HepG2 (cell line): Measurements from ENCODE around the gene GCHFR. TPM values are rescaled to one million over a fixed set of nuclear protein-coding genes. Genes with fewer than 3 reads are reported as not detected.
A peak's percentile ranks its signal among the peaks of the same experiment; 100 is the strongest.

Source experiments
- ATF5 ChIP-seq: sonication (generic); formaldehyde crosslinking; IDR thresholded peaks from 2 replicates; pipeline ENCODE4 v1.4.0; 2020; ENCODE audit warnings: mild to moderate bottlenecking, low read depth, missing genetic modification reagents
- DPF2 ChIP-seq: sonication (generic); formaldehyde crosslinking; IDR thresholded peaks from 2 replicates; pipeline ENCODE4 v1.4.0; 2020; ENCODE audit warnings: mild to moderate bottlenecking, low read depth, missing genetic modification reagents, borderline replicate concordance
- EHMT2 ChIP-seq: fragments of 200-600 bp; sonication (generic); IDR thresholded peaks from 2 replicates; pipeline ENCODE4 v1.7.0; 2017; ENCODE audit warnings: antibody characterized with exemption, low read depth, low read length, borderline replicate concordance
- FIP1L1 ChIP-seq: fragments of 200-400 bp; formaldehyde crosslinking; IDR thresholded peaks from 2 replicates; pipeline ENCODE4 v1.6.1; 2018; ENCODE audit warnings: low read depth, mild to moderate bottlenecking, low read length, moderate library complexity, borderline replicate concordance; ENCODE audit not compliant: insufficient read depth
- HMG20B ChIP-seq: conservative IDR thresholded peaks from 2 replicates; pipeline ENCODE4 v1.6.1; 2016; ENCODE audit warnings: missing genetic modification reagents, missing compliant biosample characterization
- IRX3 ChIP-seq: sonication (generic); formaldehyde crosslinking; IDR thresholded peaks from 2 replicates; pipeline ENCODE4 v1.8.1; 2023; ENCODE audit warnings: mild to moderate bottlenecking, low read depth, missing genetic modification reagents, borderline replicate concordance
- LRRFIP1 ChIP-seq: sonication (generic); formaldehyde crosslinking; conservative IDR thresholded peaks from 2 replicates; pipeline ENCODE4 v1.4.0; 2020; ENCODE audit warnings: missing genetic modification reagents
- NKX3-1 ChIP-seq: sonication (generic); formaldehyde crosslinking; IDR thresholded peaks from 2 replicates; pipeline ENCODE4 v1.5.0; 2020; ENCODE audit warnings: missing genetic modification reagents
- NR0B2 ChIP-seq: sonication (generic); formaldehyde crosslinking; IDR thresholded peaks from 2 replicates; pipeline ENCODE4 v1.4.0; 2020; ENCODE audit warnings: mild to moderate bottlenecking, missing genetic modification reagents
- PHF5A ChIP-seq: IDR thresholded peaks from one replicate; pipeline ENCODE4 v1.6.1; 2018; ENCODE audit warnings: low read depth, missing genetic modification reagents; ENCODE audit not compliant: unreplicated experiment
- SMAD9 ChIP-seq: sonication (generic); formaldehyde crosslinking; IDR thresholded peaks from 2 replicates; pipeline ENCODE4 v1.5.1; 2020; ENCODE audit warnings: mild to moderate bottlenecking, missing genetic modification reagents
- TEAD3 ChIP-seq: optimal IDR thresholded peaks from 2 replicates; pipeline ENCODE3; 2016; ENCODE audit warnings: borderline replicate concordance
- THYN1 ChIP-seq: sonication (generic); formaldehyde crosslinking; IDR thresholded peaks from 2 replicates; pipeline ENCODE4 v1.8.1; 2023; ENCODE audit warnings: low read depth, mild to moderate bottlenecking, moderate library complexity, missing genetic modification reagents, borderline replicate concordance
- U2AF1 ChIP-seq: fragments of 200-400 bp; formaldehyde crosslinking; optimal IDR thresholded peaks from 2 replicates; pipeline ENCODE3; 2017; ENCODE audit warnings: mild to moderate bottlenecking, low read depth, low read length
- ZBTB1 ChIP-seq: sonication (generic); formaldehyde crosslinking; IDR thresholded peaks from 2 replicates; pipeline ENCODE4 v1.4.0; 2020; ENCODE audit warnings: missing genetic modification reagents, borderline replicate concordance
- ZBTB42 ChIP-seq: sonication (generic); formaldehyde crosslinking; IDR thresholded peaks from 2 replicates; pipeline ENCODE4 v1.5.0; 2020; ENCODE audit warnings: mild to moderate bottlenecking, missing genetic modification reagents
- ZHX1 ChIP-seq: sonication (generic); formaldehyde crosslinking; IDR thresholded peaks from 2 replicates; pipeline ENCODE4 v1.8.1; 2022; ENCODE audit warnings: low read depth, mild to moderate bottlenecking, missing genetic modification reagents
- ZNF18 ChIP-seq: sonication (generic); formaldehyde crosslinking; IDR thresholded peaks from 2 replicates; pipeline ENCODE4 v1.8.0; 2022; ENCODE audit warnings: mild to moderate bottlenecking, missing genetic modification reagents; ENCODE audit not compliant: insufficient replicate concordance
- ZNF615 ChIP-seq: sonication (generic); formaldehyde crosslinking; IDR thresholded peaks from 2 replicates; pipeline ENCODE4 v1.5.0; 2020; ENCODE audit warnings: mild to moderate bottlenecking, missing genetic modification reagents, borderline replicate concordance
- ZNF768 ChIP-seq: sonication (generic); formaldehyde crosslinking; IDR thresholded peaks from 2 replicates; pipeline ENCODE4 v1.4.0; 2020; ENCODE audit warnings: missing genetic modification reagents
- polyA plus RNA-seq, 8 experiments: library from polyadenylated mRNA; depleted of rRNA in 3 of 8; stranded (reverse) in 7 of 8; unstranded in 1 of 8; fragments of >200 nt; fragmentation: Illumina TruSeq in 4 of 8; extraction: Trizol in 4 of 8; gene quantifications; 2 replicates each; pipeline versions ENCODE4 v1.2.1 to v1.2.3, GENCODE V29; 2011 to 2016; ENCODE audit warnings: low read depth in 4 of 8, missing spikeins in 1 of 8, mixed read lengths in 1 of 8; ENCODE audit not compliant: insufficient read depth in 1 of 8
- total RNA-seq, 5 experiments: library from RNA; depleted of rRNA; stranded (reverse); fragments of >200 nt; fragmentation: Illumina TruSeq; extraction: Trizol; gene quantifications; 2 replicates each; pipeline ENCODE4 v1.2.3, GENCODE V29; 2016; ENCODE audit warnings: low read depth in 1 of 5

Gene GCHFR
- total and polyA plus RNA-seq, 2 of the 13 experiments (the other 11 are each of a cell fraction or from before 2014, with no cell fraction given) = 51.5 to 92.4 TPM

GRCh38 chr15:40762919-40763800, 708 bp upstream of the GCHFR start (continued):
- TF ChIP-seq THYN1 (CRISPR knock-in tag) (peak; percentile 71; the same call in 1 of the 2 replicates), LRRFIP1 (CRISPR knock-in tag) (no peak), ZBTB42 (CRISPR knock-in tag) (peak; percentile 78; the same call in 1 of the 2 replicates), SMAD9 (CRISPR knock-in tag) (no peak), ZNF615 (CRISPR knock-in tag) (no peak), IRX3 (peak; percentile 41; the same call in 1 of the 2 replicates), ZNF18 (CRISPR knock-in tag) (no peak), FIP1L1 (no peak), U2AF1 (no peak), DPF2 (CRISPR knock-in tag) (no peak), PHF5A (no peak), ATF5 (0 out of 2 replicates have a peak, but pooled peaks have one; percentile 7), ZBTB1 (no peak), HMG20B (no peak), NR0B2 (CRISPR knock-in tag) (peak; percentile 76), TEAD3 (CRISPR knock-in tag) (no peak), EHMT2 (no peak), ZNF768 (CRISPR knock-in tag) (no peak), NKX3-1 (CRISPR knock-in tag) (peak; percentile 87), ZHX1 (CRISPR knock-in tag) (peak; percentile 33)
